Brain microvascular endothelial cell (primary cell): Measurements from ENCODE around the gene UBE2G2.

ENCODE experiments used
- DNase-seq: peaks from one replicate; pipeline ENCODE4 v3.0.0-alpha.2; 2020
- H3K27ac ChIP-seq: fragments of 250-450 bp; sonication (Bioruptor Pico); 2 replicates; pipeline ENCODE4 v1.5.1; 2020; ENCODE audit warnings: mild to moderate bottlenecking, moderate library complexity
- H3K27me3 ChIP-seq: fragments of 250-450 bp; sonication (Bioruptor Pico); replicated peaks from 2 replicates; pipeline ENCODE4 v1.5.1; 2020; ENCODE audit warnings: mild to moderate bottlenecking
- H3K36me3 ChIP-seq: fragments of 250-450 bp; sonication (Bioruptor Pico); replicated peaks from 2 replicates; pipeline ENCODE4 v1.5.1; 2020; ENCODE audit warnings: mild to moderate bottlenecking
- H3K4me3 ChIP-seq: 2 replicates; pipeline ENCODE4 v1.5.1; 2011; ENCODE audit warnings: low read depth, mild to moderate bottlenecking, control low read depth, low read length, moderate library complexity
- CTCF ChIP-seq: IDR thresholded peaks from 2 replicates; pipeline ENCODE4 v1.5.1; 2011; ENCODE audit warnings: low read depth, mild to moderate bottlenecking, moderate library complexity, low read length, control low read depth, inconsistent platforms; ENCODE audit errors: missing control alignments
- in situ Hi-C: cut with HindIII; loops from 2 replicates; pipeline ENCODE4 v1.10.0; 2017; ENCODE audit warnings: low sequenced_read_pairs, low pct_ligation_motif_present

UBE2G2 gene

GRCh38 chr21:44752671-44753235 is 48.9 kb downstream of the UBE2G2 start:
- peaks cover 5% of the 10 kb centered on the region for H3K27me3 ChIP-seq
- TF ChIP-seq CTCF, result no peak
- no peak for DNase-seq
- no peak overlapping the region for H3K27ac ChIP-seq
- H3K4me3 ChIP-seq, result no peak overlapping the region
- in situ Hi-C loops, result no loop called here
- no peaks in the 10 kb centered on the region for H3K36me3 ChIP-seq

GRCh38 chr21:44751799-44752636 is 49.6 kb downstream of the UBE2G2 start:
- no peak for TF ChIP-seq CTCF
- H3K36me3 ChIP-seq, result no peaks in the 10 kb centered on the region
- H3K27me3 ChIP-seq, result peaks cover 5% of the 10 kb centered on the region
- in situ Hi-C loops, result no loop called here
- no peak for DNase-seq
- H3K27ac ChIP-seq, result no peak overlapping the region
- no peak overlapping the region for H3K4me3 ChIP-seq

GRCh38 chr21:44751186-44751798 is 50.3 kb downstream of the UBE2G2 start:
- no peaks in the 10 kb centered on the region for H3K36me3 ChIP-seq
- peaks cover 8% of the 10 kb centered on the region for H3K27me3 ChIP-seq
- no peak overlapping the region for H3K4me3 ChIP-seq
- no peak overlapping the region for H3K27ac ChIP-seq
- DNase-seq, result no peak
- in situ Hi-C loops, result no loop called here
- no peak for TF ChIP-seq CTCF

- in situ Hi-C loops, result no loop called here
- no peaks in the 10 kb centered on the region for H3K36me3 ChIP-seq
- no peak overlapping the region for H3K27ac ChIP-seq
- peaks cover 8% of the 10 kb centered on the region for H3K27me3 ChIP-seq
- no peak for TF ChIP-seq CTCF
- DNase-seq, result no peak
- no peak overlapping the region for H3K4me3 ChIP-seq
Measured at GRCh38 chr21:44750675-44751025, 51.0 kb downstream of the UBE2G2 start.

- DNase-seq, result no peak
- Histone ChIP-seq H3K4me3 (no peak overlapping the region), H3K27me3 (peaks cover 8% of the 10 kb centered on the region), H3K27ac (no peak overlapping the region), H3K36me3 (no peaks in the 10 kb centered on the region)
- TF ChIP-seq CTCF, result no peak
- in situ Hi-C loops, result no loop called here
Measured at GRCh38 chr21:44749759-44750674, 51.6 kb downstream of the UBE2G2 start.
